C4-2B (cell line): ENCODE results near the gene AAK1.

Experiments
- CTCF ChIP-seq: fragments of 450-650 bp; conservative IDR thresholded peaks from 2 replicates; pipeline ENCODE4 v1.5.1; 2017; ENCODE audit warnings: mild to moderate bottlenecking
- ZFX ChIP-seq: fragments of 450-650 bp; IDR thresholded peaks from 2 replicates; pipeline ENCODE4 v1.6.1; 2017

- TF ChIP-seq CTCF (no peak), ZFX (no peak)
These were observed 73.1 kb downstream of the AAK1 start for GRCh38 chr2:69570474-69570873.
